ENCODE data around the gene ABCA8. TPM values are rescaled to one million over a fixed set of nuclear protein-coding genes. Genes with fewer than 3 reads are reported as not detected.

Gene ABCA8
- total RNA-seq, 4 donors from 2014 or later, result 30.0 to 68.5 (median 42.8) TPM

DNA sequence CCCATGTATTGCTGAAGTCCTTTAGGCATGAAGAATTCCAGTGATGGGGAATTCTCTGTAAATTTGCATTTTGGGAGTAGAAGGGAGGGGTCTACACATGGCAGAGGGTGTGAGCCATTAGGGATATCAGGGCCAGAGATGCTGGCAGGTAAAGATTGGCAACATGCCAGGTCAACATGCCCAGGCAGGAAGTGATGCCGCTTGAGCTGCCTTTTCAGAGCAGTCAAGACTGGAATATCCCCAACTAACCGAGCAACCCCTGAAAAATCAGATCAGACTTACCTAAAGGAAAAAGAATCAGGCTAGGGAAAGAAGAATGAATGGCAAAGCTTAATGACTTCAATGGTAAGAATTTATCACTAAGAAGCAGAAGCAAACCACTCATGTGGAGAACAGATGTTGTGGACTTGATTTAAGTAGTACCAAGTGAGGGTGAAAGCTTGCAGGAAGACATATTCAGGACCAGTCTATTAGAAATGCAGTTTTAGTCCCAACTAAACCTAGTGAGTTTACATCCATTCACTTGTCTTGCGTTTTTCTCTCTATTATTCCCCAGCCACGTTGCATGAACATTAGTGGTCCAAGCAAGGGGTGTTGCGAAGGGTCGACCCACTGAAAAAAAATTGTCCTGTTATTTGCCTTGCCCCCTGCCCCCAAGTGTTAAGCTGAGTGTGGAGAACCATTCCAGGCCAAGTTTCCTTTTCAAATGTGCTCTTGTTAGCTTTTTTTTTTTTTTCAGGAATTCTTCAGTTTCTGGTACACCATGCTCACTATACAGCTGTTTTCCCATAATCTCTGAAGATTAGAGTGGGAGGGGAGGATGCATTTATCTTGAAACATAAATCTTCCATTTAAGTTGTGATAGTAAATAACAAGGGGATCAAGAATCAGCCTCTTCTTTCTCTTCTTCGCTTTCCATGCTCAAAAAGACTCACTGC lies 105.2 kb downstream of the ABCA8 start:
- no peak for DNase-seq
- no peaks in the 10 kb centered on the region for H3K36me3 ChIP-seq
- intact Hi-C loops (cut with DNase I; ENCODE audit: low total_unique reads), result no loop called here
- H3K4me1 ChIP-seq, result no peaks in the 10 kb centered on the region
- no peaks in the 10 kb centered on the region for H3K9me3 ChIP-seq
- H3K27me3 ChIP-seq, result no peaks in the 10 kb centered on the region
- H3K27ac ChIP-seq, result peak overlapping the region; percentile 51 to 58
- H3K4me3 ChIP-seq, result no peak overlapping the region
- no peak for TF ChIP-seq POLR2A (IDR thresholded peaks at IDR 0.05)
- TF ChIP-seq, protein P1, sequence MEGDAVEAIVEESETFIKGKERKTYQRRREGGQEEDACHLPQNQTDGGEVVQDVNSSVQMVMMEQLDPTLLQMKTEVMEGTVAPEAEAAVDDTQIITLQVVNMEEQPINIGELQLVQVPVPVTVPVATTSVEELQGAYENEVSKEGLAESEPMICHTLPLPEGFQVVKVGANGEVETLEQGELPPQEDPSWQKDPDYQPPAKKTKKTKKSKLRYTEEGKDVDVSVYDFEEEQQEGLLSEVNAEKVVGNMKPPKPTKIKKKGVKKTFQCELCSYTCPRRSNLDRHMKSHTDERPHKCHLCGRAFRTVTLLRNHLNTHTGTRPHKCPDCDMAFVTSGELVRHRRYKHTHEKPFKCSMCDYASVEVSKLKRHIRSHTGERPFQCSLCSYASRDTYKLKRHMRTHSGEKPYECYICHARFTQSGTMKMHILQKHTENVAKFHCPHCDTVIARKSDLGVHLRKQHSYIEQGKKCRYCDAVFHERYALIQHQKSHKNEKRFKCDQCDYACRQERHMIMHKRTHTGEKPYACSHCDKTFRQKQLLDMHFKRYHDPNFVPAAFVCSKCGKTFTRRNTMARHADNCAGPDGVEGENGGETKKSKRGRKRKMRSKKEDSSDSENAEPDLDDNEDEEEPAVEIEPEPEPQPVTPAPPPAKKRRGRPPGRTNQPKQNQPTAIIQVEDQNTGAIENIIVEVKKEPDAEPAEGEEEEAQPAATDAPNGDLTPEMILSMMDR (IDR thresholded peaks at IDR 0.05), result no peak

DNA sequence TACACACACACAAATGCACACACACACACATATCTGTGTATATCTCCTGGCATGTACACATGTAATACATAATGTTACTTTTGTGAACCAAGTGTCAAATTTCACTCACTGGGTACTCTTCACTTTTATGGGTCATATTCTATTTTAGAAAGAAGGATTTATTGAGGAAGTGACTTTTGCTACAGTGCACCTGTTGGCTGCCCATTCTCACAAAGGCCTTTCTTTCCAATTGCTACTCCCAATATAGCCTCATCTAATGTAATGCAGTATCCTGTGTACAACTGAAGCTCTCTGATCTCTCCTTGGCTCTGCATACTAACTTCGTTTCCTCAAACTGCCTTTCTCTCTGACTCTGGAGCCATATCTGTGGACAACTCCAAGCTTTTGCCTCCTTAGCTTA lies 107.5 kb downstream of the ABCA8 start:
- TF ChIP-seq, protein P1 (IDR thresholded peaks at IDR 0.05), result no peak
- no peak for TF ChIP-seq POLR2A (IDR thresholded peaks at IDR 0.05)
- H3K9me3 ChIP-seq, result no peaks in the 10 kb centered on the region
- no peak for DNase-seq
- intact Hi-C loops (cut with DNase I; ENCODE audit: low total_unique reads), result no loop called here
- H3K4me1 ChIP-seq, result no peaks in the 10 kb centered on the region
- H3K4me3 ChIP-seq, result no peak overlapping the region
- H3K36me3 ChIP-seq, result no peaks in the 10 kb centered on the region
- no peaks in the 10 kb centered on the region for H3K27me3 ChIP-seq
- H3K27ac ChIP-seq, result no peak overlapping the region

DNA sequence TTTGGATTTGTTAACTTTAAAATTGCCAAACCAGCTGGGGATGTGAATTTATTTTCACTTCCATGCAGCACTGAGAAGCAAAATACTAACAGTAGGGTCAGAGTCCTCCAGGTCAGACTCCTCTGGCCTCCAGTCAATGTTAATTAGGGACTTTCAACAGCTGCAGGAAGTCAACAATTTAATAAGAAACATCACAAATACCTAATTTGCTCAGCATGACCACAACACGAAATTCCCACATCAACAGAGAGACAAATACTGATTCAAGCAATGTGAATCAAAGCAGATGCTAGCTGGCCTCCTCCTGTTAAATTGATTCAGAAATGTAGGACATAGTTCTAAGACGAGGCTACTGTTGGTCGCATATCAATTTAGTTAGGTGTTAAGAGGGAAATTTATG lies 111.7 kb downstream of the ABCA8 start:
- Histone ChIP-seq H3K9me3 (no peaks in the 10 kb centered on the region), H3K4me3 (no peak overlapping the region), H3K27me3 (no peaks in the 10 kb centered on the region), H3K36me3 (no peaks in the 10 kb centered on the region), H3K4me1 (no peaks in the 10 kb centered on the region), H3K27ac (peak overlapping the region in 1 of 2 donors; percentile 10)
- intact Hi-C loops (cut with DNase I; ENCODE audit: low total_unique reads), result no loop called here
- TF ChIP-seq POLR2A (IDR thresholded peaks at IDR 0.05), result no peak
- TF ChIP-seq, protein P1 (IDR thresholded peaks at IDR 0.05), result no peak
- no peak for DNase-seq

DNA sequence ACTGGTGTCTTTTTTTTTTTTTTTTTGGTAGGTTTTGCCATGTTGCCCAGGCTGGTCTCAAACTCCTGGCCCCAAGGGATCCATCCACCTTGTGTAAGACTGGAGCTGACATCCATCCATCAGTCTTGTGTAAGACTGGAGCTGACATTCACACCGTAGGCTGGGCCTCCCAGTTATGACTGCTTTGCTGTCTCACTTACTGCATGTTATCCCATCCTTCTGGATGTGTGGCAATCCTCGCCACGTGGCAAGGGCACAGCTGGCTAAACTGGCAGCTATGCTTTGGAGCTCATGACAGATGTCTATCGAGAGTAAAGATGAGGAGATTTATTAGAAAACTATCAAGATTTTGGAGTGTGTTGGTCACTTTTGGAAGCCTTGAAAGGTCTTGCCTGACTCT lies 115.1 kb downstream of the ABCA8 start:
- Histone ChIP-seq H3K36me3 (no peaks in the 10 kb centered on the region), H3K9me3 (no peaks in the 10 kb centered on the region), H3K4me1 (no peaks in the 10 kb centered on the region), H3K4me3 (no peak overlapping the region), H3K27me3 (no peaks in the 10 kb centered on the region), H3K27ac (no peak overlapping the region)
- TF ChIP-seq POLR2A (IDR thresholded peaks at IDR 0.05), result no peak
- TF ChIP-seq, protein P1 (IDR thresholded peaks at IDR 0.05), result no peak
- intact Hi-C loops (cut with DNase I; ENCODE audit: low total_unique reads), result no loop called here
- DNase-seq, result no peak

DNA sequence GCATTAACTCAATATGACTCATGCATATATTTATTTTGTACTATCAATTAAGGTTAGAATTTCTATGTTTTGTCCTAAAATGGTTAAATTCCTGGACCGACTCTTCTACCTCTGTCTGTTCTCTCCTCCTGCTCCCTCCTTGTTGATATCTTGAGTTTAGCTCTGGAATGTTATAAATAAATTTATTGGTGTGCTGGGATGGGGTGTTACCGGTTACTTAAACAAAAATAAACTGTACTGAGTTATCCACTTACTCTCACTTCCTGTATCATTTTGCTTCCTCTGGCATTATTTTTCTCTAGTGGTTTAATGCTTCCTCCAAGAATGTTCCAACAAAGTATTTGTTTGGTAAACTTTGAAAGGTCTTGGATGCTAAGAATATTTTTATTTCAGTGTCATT lies 120.1 kb downstream of the ABCA8 start:
- H3K27ac ChIP-seq, result no peak overlapping the region

More for the DNA sequence above, 120.1 kb downstream of the ABCA8 start:
- Histone ChIP-seq H3K9me3 (no peaks in the 10 kb centered on the region), H3K27me3 (no peaks in the 10 kb centered on the region), H3K36me3 (no peaks in the 10 kb centered on the region), H3K4me1 (no peaks in the 10 kb centered on the region), H3K4me3 (no peak overlapping the region)
- intact Hi-C loops (cut with DNase I; ENCODE audit: low total_unique reads), result no loop called here
- DNase-seq, result no peak
- TF ChIP-seq, protein P1 (IDR thresholded peaks at IDR 0.05), result no peak
- TF ChIP-seq POLR2A (IDR thresholded peaks at IDR 0.05), result no peak
